Karpas-422 (cell line): ENCODE measurements around the gene BBIP1. TPM values are rescaled to one million over a fixed set of nuclear protein-coding genes. Genes with fewer than 3 reads are reported as not detected.

Source experiments
- DNase-seq: peaks from one replicate; pipeline ENCODE4 v3.0.0-alpha.2; 2015
- H2AFZ ChIP-seq: fragments of 200-600 bp; sonication (generic); 2 replicates; pipeline ENCODE4 v1.6.1; 2014; ENCODE audit warnings: antibody characterized with exemption, low read length, mixed read lengths
- H3K27ac ChIP-seq: fragments of 200-600 bp; sonication (generic); 2 replicates; pipeline ENCODE4 v1.5.1; 2014; ENCODE audit warnings: mild to moderate bottlenecking, low read length, moderate library complexity
- H3K27me3 ChIP-seq: fragments of 200-600 bp; sonication (generic); 2 replicates; pipeline ENCODE4 v1.6.1; 2014; ENCODE audit warnings: low read length, mixed read lengths
- H3K36me3 ChIP-seq: fragments of 200-600 bp; sonication (generic); 2 replicates; pipeline ENCODE4 v1.6.1; 2014; ENCODE audit warnings: low read length, mixed read lengths; ENCODE audit not compliant: insufficient read depth
- H3K4me1 ChIP-seq: fragments of 200-600 bp; sonication (generic); 2 replicates; pipeline ENCODE4 v1.6.1; 2014; ENCODE audit warnings: mild to moderate bottlenecking, low read length, mixed read lengths
- H3K4me2 ChIP-seq: fragments of 200-600 bp; sonication (generic); 2 replicates; pipeline ENCODE4 v1.6.1; 2014; ENCODE audit warnings: low read length, low read depth, mild to moderate bottlenecking; ENCODE audit not compliant: poor library complexity, severe bottlenecking
- H3K4me3 ChIP-seq: fragments of 200-600 bp; sonication (generic); 2 replicates; pipeline ENCODE4 v1.5.1; 2014; ENCODE audit warnings: mild to moderate bottlenecking, antibody characterized with exemption, low read length, mixed read lengths
- H3K79me2 ChIP-seq: fragments of 200-600 bp; sonication (generic); 2 replicates; pipeline ENCODE4 v1.6.1; 2014; ENCODE audit warnings: mild to moderate bottlenecking, low read length, mixed read lengths
- H3K9ac ChIP-seq: fragments of 200-600 bp; sonication (generic); 2 replicates; pipeline ENCODE4 v1.6.0; 2014; ENCODE audit warnings: low read length
- H3K9me2 ChIP-seq: fragments of 200-600 bp; sonication (generic), shearing (Covaris generic); replicated peaks from 2 replicates; pipeline ENCODE4 v1.6.0; 2014; ENCODE audit warnings: mild to moderate bottlenecking, low read length, moderate library complexity; ENCODE audit not compliant: insufficient read depth
- H3K9me3 ChIP-seq: fragments of 300-700, 200-600 bp; sonication (generic); 2 replicates; pipeline ENCODE4 v1.6.1; 2014; ENCODE audit warnings: low read length, mixed read lengths
- H4K20me1 ChIP-seq: fragments of 200-600 bp; sonication (generic); 2 replicates; pipeline ENCODE4 v1.6.1; 2014; ENCODE audit warnings: mild to moderate bottlenecking, antibody characterized with exemption, low read length, low read depth; ENCODE audit not compliant: insufficient read depth
- total RNA-seq: library from RNA; depleted of rRNA; stranded (reverse); fragments of >200 nt; shearing (Covaris generic); gene quantifications from 2 replicates; pipeline ENCODE4 v1.2.3, GENCODE V29; 2014; ENCODE audit warnings: low replicate concordance; rRNA removed

The BBIP1 gene
- total RNA-seq, 1 experiment from 2014 or later, result 53.8 TPM

DNA sequence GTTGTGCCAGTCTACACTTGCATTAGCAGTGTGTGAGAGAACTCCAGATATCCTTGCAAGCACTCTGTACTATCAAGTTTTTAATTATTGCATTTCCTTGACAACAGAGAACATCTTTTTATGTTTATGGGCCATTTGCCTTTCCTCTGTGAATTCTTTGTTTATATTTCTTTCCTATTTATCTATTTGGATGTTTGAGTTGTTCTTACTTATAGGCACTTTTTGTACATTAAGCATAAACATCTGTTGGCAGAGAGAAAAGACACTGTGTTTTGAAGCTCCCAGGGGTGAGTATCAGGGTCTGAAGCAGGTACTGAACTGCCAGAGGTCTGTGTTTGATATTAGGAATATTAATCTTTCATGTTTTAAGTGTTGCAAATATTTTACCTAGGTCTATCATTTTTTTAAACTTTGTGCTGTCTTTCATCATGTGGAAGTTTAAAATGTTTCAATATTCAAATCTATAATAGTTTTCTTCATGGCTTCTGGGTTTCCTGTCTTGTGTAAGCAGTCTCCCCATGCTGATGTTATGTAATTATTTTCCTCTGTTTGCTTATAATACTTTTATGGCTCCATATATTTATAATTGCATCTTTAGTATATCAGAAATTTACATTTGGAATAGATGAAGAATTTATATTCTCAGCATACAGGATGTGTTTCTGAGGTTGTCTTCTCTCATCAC lies 64.9 kb downstream of the BBIP1 start:
- no peak for DNase-seq
- H3K9ac ChIP-seq, result no peak overlapping the region
- H3K4me2 ChIP-seq, result no peak overlapping the region
- H3K9me2 ChIP-seq, result no peaks in the 10 kb centered on the region
- H3K36me3 ChIP-seq, result no peaks in the 10 kb centered on the region
- no peak overlapping the region for H3K27ac ChIP-seq
- no peaks in the 10 kb centered on the region for H3K27me3 ChIP-seq
- no peak overlapping the region for H2AFZ ChIP-seq
- H3K4me1 ChIP-seq, result peaks cover 15% of the 10 kb centered on the region
- H3K4me3 ChIP-seq, result no peak overlapping the region
- no peaks in the 10 kb centered on the region for H4K20me1 ChIP-seq
- no peaks in the 10 kb centered on the region for H3K79me2 ChIP-seq
- no peaks in the 10 kb centered on the region for H3K9me3 ChIP-seq

DNA sequence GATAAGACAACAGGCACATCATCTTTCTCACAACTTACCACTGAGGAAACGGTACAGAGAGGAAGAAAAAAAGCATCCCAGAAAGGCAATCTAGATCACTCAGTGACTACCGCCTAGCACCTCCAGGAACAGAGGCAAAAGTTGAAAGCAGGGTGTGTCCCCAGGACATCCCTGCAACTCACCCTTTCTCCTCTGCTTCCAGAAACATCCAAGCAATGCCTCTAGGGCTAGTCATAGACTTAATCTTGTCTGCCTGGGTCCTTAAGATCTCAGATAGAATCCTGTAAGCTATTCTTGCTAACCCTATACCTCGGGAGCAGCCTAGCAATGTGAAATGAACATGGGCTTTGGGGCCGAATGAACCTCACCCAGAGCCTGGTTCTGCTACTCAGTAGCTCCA lies 66.0 kb downstream of the BBIP1 start:
- Histone ChIP-seq H3K27ac (no peak overlapping the region), H3K27me3 (no peaks in the 10 kb centered on the region), H2AFZ (no peak overlapping the region), H4K20me1 (no peaks in the 10 kb centered on the region), H3K9ac (no peak overlapping the region), H3K36me3 (no peaks in the 10 kb centered on the region), H3K4me3 (no peak overlapping the region), H3K79me2 (no peaks in the 10 kb centered on the region), H3K4me2 (no peak overlapping the region), H3K4me1 (peaks cover 13% of the 10 kb centered on the region), H3K9me2 (no peaks in the 10 kb centered on the region), H3K9me3 (no peaks in the 10 kb centered on the region)
- DNase-seq, result no peak

GRCh38 chr10:110852255-110852896 lies 66.6 kb downstream of the BBIP1 start:
- H3K4me3 ChIP-seq, result no peak overlapping the region
- no peaks in the 10 kb centered on the region for H3K36me3 ChIP-seq
- no peaks in the 10 kb centered on the region for H3K9me2 ChIP-seq
- H3K4me2 ChIP-seq, result no peak overlapping the region
- H3K79me2 ChIP-seq, result no peaks in the 10 kb centered on the region
- no peak overlapping the region for H2AFZ ChIP-seq
- no peak for DNase-seq
- no peak overlapping the region for H3K27ac ChIP-seq
- H3K9ac ChIP-seq, result no peak overlapping the region
- no peaks in the 10 kb centered on the region for H4K20me1 ChIP-seq
- peaks cover 13% of the 10 kb centered on the region for H3K4me1 ChIP-seq
- no peaks in the 10 kb centered on the region for H3K27me3 ChIP-seq
- no peaks in the 10 kb centered on the region for H3K9me3 ChIP-seq

DNA sequence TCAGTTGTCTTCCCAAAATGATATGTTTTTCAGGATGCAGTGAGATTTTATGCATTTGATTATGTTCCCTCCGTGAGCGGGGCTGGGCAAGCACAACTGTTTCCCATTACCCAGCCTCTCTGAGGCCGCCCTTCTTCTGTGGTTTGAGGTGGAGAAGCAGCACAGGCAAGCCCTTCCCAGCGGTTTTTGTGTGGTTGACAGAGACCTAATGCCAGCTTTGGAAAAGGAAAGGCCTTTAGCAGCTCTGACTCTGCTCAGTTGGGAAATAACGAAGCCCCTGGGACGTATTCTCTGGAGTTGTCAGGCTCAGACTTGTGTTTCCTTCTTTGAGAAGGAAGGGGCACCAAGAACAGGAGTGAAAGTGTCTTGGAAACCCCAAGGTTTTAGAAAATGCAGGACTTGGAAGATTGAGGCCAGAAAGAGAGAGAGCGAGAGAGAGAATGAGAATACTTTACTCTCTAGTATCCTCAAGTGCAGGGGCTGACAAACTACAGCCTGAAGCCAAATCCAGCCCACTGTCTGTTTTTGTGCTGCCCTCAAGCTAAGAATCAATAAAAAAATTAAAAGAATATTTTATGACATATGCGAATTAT lies 67.9 kb downstream of the BBIP1 start:
- no peak overlapping the region for H3K4me2 ChIP-seq
- H3K27ac ChIP-seq, result no peak overlapping the region
- H3K79me2 ChIP-seq, result no peaks in the 10 kb centered on the region
- H2AFZ ChIP-seq, result no peak overlapping the region
- H3K4me1 ChIP-seq, result peaks cover 22% of the 10 kb centered on the region
- H3K9me2 ChIP-seq, result no peaks in the 10 kb centered on the region
- H4K20me1 ChIP-seq, result no peaks in the 10 kb centered on the region
- no peaks in the 10 kb centered on the region for H3K36me3 ChIP-seq
- H3K4me3 ChIP-seq, result no peak overlapping the region
- H3K9ac ChIP-seq, result no peak overlapping the region
- no peak for DNase-seq
- H3K27me3 ChIP-seq, result no peaks in the 10 kb centered on the region
- no peaks in the 10 kb centered on the region for H3K9me3 ChIP-seq

DNA sequence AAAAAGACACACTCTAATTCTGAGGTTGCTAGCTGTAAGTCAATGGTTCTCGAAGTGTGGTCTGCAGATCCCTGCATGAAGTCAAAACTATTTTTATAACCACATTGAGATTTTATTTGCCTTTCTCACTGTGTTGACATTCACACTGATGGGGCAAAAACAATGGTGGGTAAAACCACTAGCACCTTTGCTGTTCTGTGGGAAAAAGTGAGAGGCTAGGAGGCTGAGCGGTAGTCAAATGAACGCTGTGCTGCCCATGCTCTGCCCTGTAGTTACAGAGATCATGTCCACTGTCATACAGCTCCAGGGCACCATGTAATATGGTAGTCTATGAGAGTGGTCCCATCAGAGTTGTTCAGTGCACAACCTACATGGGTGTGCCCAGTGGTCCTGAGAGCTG lies 68.9 kb downstream of the BBIP1 start:
- Histone ChIP-seq H2AFZ (no peak overlapping the region), H4K20me1 (no peaks in the 10 kb centered on the region), H3K27ac (no peak overlapping the region)

More for the DNA sequence above, 68.9 kb downstream of the BBIP1 start:
- Histone ChIP-seq H3K36me3 (no peaks in the 10 kb centered on the region), H3K4me1 (peaks cover 32% of the 10 kb centered on the region), H3K9me3 (no peaks in the 10 kb centered on the region), H3K4me2 (no peak overlapping the region), H3K9me2 (no peaks in the 10 kb centered on the region), H3K79me2 (no peaks in the 10 kb centered on the region), H3K27me3 (no peaks in the 10 kb centered on the region), H3K4me3 (no peak overlapping the region), H3K9ac (no peak overlapping the region)
- no peak for DNase-seq

Other genes starting within 250 kb of the BBIP1 start
- 40.0 and 77.4 TPM in 2 replicates for gene PDCD4, start 47.3 kb downstream of the BBIP1 start, total RNA-seq
- gene SHOC2, start 424 bp upstream of the BBIP1 start, total RNA-seq, result 10.4 and 30.8 TPM in 2 replicates
- 0.04 TPM in 1 of 2 replicates, not detected in the other for gene ADRA2A, start 157.8 kb upstream of the BBIP1 start, total RNA-seq